Neural cell (in vitro differentiated cells): Measurements from ENCODE around the gene FGF14. TPM values are rescaled to one million over a fixed set of nuclear protein-coding genes. Genes with fewer than 3 reads are reported as not detected.

Experiments
- H2AFZ ChIP-seq: fragments of 200-600, 300-800 bp; sonication (generic), shearing (Covaris generic); 2 replicates; pipeline ENCODE4 v1.6.0; 2014; ENCODE audit warnings: low read depth, mild to moderate bottlenecking, antibody characterized with exemption, low read length, moderate library complexity
- H3F3A ChIP-seq: fragments of 200-600 bp; shearing (Covaris generic); 2 replicates; pipeline ENCODE4 v1.6.1; 2016; ENCODE audit warnings: mild to moderate bottlenecking, moderate library complexity, mixed read lengths, antibody characterized with exemption, low read length; ENCODE audit not compliant: insufficient read depth, poor library complexity, severe bottlenecking
- H3K27ac ChIP-seq: fragments of 200-600, 300-800 bp; sonication (generic), shearing (Covaris generic); 2 replicates; pipeline ENCODE4 v1.5.1; 2014; ENCODE audit warnings: mild to moderate bottlenecking, low read length, moderate library complexity
- H3K27me3 ChIP-seq: fragments of 300-800, 200-600 bp; sonication (generic), shearing (Covaris generic); 2 replicates; pipeline ENCODE4 v1.6.0; 2014; ENCODE audit warnings: mild to moderate bottlenecking, low read depth, low read length, moderate library complexity; ENCODE audit not compliant: insufficient read depth
- H3K36me3 ChIP-seq: fragments of 300-800, 200-600 bp; sonication (generic), shearing (Covaris generic); 2 replicates; pipeline ENCODE4 v1.5.1; 2014; ENCODE audit warnings: mild to moderate bottlenecking, antibody characterized with exemption, low read length, moderate library complexity; ENCODE audit not compliant: insufficient read depth
- H3K4me2 ChIP-seq: fragments of 300-800, 200-600 bp; sonication (generic), shearing (Covaris generic); 2 replicates; pipeline ENCODE4 v1.6.0; 2014; ENCODE audit warnings: mild to moderate bottlenecking, low read length
- H3K4me3 ChIP-seq: fragments of 300-800, 200-600 bp; sonication (generic), shearing (Covaris generic); 2 replicates; pipeline ENCODE4 v1.5.1; 2014; ENCODE audit warnings: mild to moderate bottlenecking, low read length, moderate library complexity
- H3K79me2 ChIP-seq: fragments of 200-600 bp; shearing (Covaris generic); replicated peaks from 2 replicates; pipeline ENCODE4 v1.6.0; 2014; ENCODE audit warnings: mild to moderate bottlenecking, low read length, moderate library complexity; ENCODE audit not compliant: insufficient read depth
- H3K9ac ChIP-seq: fragments of 300-800, 200-600 bp; sonication (generic), shearing (Covaris generic); 2 replicates; pipeline ENCODE4 v1.6.1; 2016; ENCODE audit warnings: mild to moderate bottlenecking, low read length, mixed read lengths
- H3K9me2 ChIP-seq: fragments of 200-600 bp; shearing (Covaris generic); 2 replicates; pipeline ENCODE4 v1.6.1; 2016; ENCODE audit warnings: mild to moderate bottlenecking, low read length, mixed read lengths; ENCODE audit not compliant: insufficient read depth
- H3K9me3 ChIP-seq: fragments of 200-600, 300-800 bp; sonication (generic), shearing (Covaris generic); 2 replicates; pipeline ENCODE4 v1.6.1; 2016; ENCODE audit warnings: mild to moderate bottlenecking, mixed run types, low read length, moderate library complexity, mixed read lengths
- H4K20me1 ChIP-seq: fragments of 200-600 bp; shearing (Covaris generic); 2 replicates; pipeline ENCODE4 v1.6.1; 2016; ENCODE audit warnings: mild to moderate bottlenecking, mixed run types; ENCODE audit not compliant: insufficient read depth
- CTCF ChIP-seq: fragments of 450-650 bp; IDR thresholded peaks from 2 replicates; pipeline ENCODE4 v1.5.1; 2014; ENCODE audit warnings: antibody characterized with exemption, mild to moderate bottlenecking, moderate library complexity; ENCODE audit not compliant: poor library complexity, severe bottlenecking
- EP300 ChIP-seq: fragments of 450-650 bp; conservative IDR thresholded peaks from 2 replicates; pipeline ENCODE4 v1.6.1; 2014; ENCODE audit warnings: antibody characterized with exemption, mild to moderate bottlenecking, moderate library complexity; ENCODE audit not compliant: poor library complexity, severe bottlenecking
- EZH2 ChIP-seq: fragments of 200-600, 300-800 bp; shearing (Covaris generic), sonication (generic); IDR thresholded peaks from 2 replicates; pipeline ENCODE4 v1.6.1; 2014; ENCODE audit warnings: antibody characterized with exemption, low read length, borderline replicate concordance, mild to moderate bottlenecking; ENCODE audit not compliant: insufficient read depth, poor library complexity, severe bottlenecking
- MXI1 ChIP-seq: fragments of 450-650 bp; conservative IDR thresholded peaks from 2 replicates; pipeline ENCODE4 v1.6.1; 2014; ENCODE audit warnings: antibody characterized with exemption, mild to moderate bottlenecking; ENCODE audit not compliant: poor library complexity, severe bottlenecking
- POLR2AphosphoS5 ChIP-seq: IDR thresholded peaks from 2 replicates; pipeline ENCODE4 v1.6.1; 2012
- RAD21 ChIP-seq: fragments of 450-650 bp; conservative IDR thresholded peaks from 2 replicates; pipeline ENCODE4 v1.6.1; 2014; ENCODE audit warnings: antibody characterized with exemption, mild to moderate bottlenecking, moderate library complexity
- REST ChIP-seq: IDR thresholded peaks from 2 replicates; pipeline ENCODE4 v1.6.1; 2012; ENCODE audit warnings: borderline replicate concordance
- SMC3 ChIP-seq: fragments of 450-650 bp; conservative IDR thresholded peaks from 2 replicates; pipeline ENCODE4 v1.6.1; 2014; ENCODE audit warnings: antibody characterized with exemption, mild to moderate bottlenecking, moderate library complexity; ENCODE audit not compliant: poor library complexity
- TAF1 ChIP-seq: IDR thresholded peaks from 2 replicates; pipeline ENCODE4 v1.6.1; 2012; ENCODE audit warnings: low read depth
- polyA plus RNA-seq: library from polyadenylated mRNA; depleted of rRNA; stranded (reverse); fragments of >200 nt; gene quantifications from 2 replicates; pipeline ENCODE4 v1.2.3, GENCODE V29; 2014

Gene FGF14
- polyA plus RNA-seq, 1 donor from 2014 or later, result 36.4 TPM

GRCh38 chr13:101711307-101712025 lies 690.4 kb downstream of the FGF14 start:
- H3K27me3 ChIP-seq, result no peaks in the 10 kb centered on the region
- H3K4me3 ChIP-seq, result no peak overlapping the region
- no peaks in the 10 kb centered on the region for H4K20me1 ChIP-seq
- no peak overlapping the region for H3K9ac ChIP-seq
- H3K9me2 ChIP-seq, result no peaks in the 10 kb centered on the region
- no peak for TF ChIP-seq SMC3
- TF ChIP-seq MXI1, result no peak
- no peak for TF ChIP-seq TAF1
- TF ChIP-seq POLR2AphosphoS5, result no peak
- TF ChIP-seq RAD21, result no peak
- no peak for TF ChIP-seq CTCF
- TF ChIP-seq EZH2, result no peak
- TF ChIP-seq EP300, result no peak
- no peak for TF ChIP-seq REST
- no peak overlapping the region for H3K27ac ChIP-seq
- no peaks in the 10 kb centered on the region for H3K36me3 ChIP-seq
- H2AFZ ChIP-seq, result no peak overlapping the region
- no peaks in the 10 kb centered on the region for H3K79me2 ChIP-seq
- H3F3A ChIP-seq, result no peaks in the 10 kb centered on the region
- no peaks in the 10 kb centered on the region for H3K9me3 ChIP-seq
- H3K4me2 ChIP-seq, result no peak overlapping the region

- H3K9ac ChIP-seq, result no peak overlapping the region
- no peaks in the 10 kb centered on the region for H4K20me1 ChIP-seq
- no peaks in the 10 kb centered on the region for H3K9me2 ChIP-seq
- no peaks in the 10 kb centered on the region for H3K79me2 ChIP-seq
- no peak overlapping the region for H3K4me3 ChIP-seq
- no peaks in the 10 kb centered on the region for H3K27me3 ChIP-seq
- H3K36me3 ChIP-seq, result no peaks in the 10 kb centered on the region
- H2AFZ ChIP-seq, result no peak overlapping the region
- H3F3A ChIP-seq, result no peaks in the 10 kb centered on the region
- no peak overlapping the region for H3K27ac ChIP-seq
- no peaks in the 10 kb centered on the region for H3K9me3 ChIP-seq
- no peak for TF ChIP-seq MXI1
- TF ChIP-seq EP300, result no peak
- TF ChIP-seq EZH2, result no peak
- no peak for TF ChIP-seq REST
- no peak for TF ChIP-seq CTCF
- TF ChIP-seq POLR2AphosphoS5, result no peak
- no peak for TF ChIP-seq SMC3
- no peak for TF ChIP-seq TAF1
- no peak overlapping the region for H3K4me2 ChIP-seq
These were observed 691.9 kb downstream of the FGF14 start for GRCh38 chr13:101709952-101710351.
